ENCODE measurements around the gene RNF148. TPM values are rescaled to one million over a fixed set of nuclear protein-coding genes. Genes with fewer than 3 reads are reported as not detected.

The RNF148 gene
- total and polyA plus RNA-seq, 2 donors from 2014 or later = 0.41 to 2.2 TPM

- no peaks in the 10 kb centered on the region for H3K27me3 ChIP-seq (ENCODE audit: control insufficient read depth, insufficient read depth, low read length)
- FAIRE-seq = no peak
- H3K9me3 ChIP-seq (ENCODE audit: control insufficient read depth in 2 of 3, insufficient read depth in 1 of 3, low read length in 3 of 3) = no peaks in the 10 kb centered on the region
- peaks cover 0 to 6% (median 0%) of the 10 kb centered on the region in 3 donors for H3K4me1 ChIP-seq (ENCODE audit: control insufficient read depth in 2 of 3, insufficient read depth in 2 of 3, low read depth in 1 of 3, low read length in 3 of 3)
- intact Hi-C loops (cut with DNase I) = no loop called here
- no peak overlapping the region for H3K9ac ChIP-seq (ENCODE audit: low read length in 3 of 3)
- no peaks in the 10 kb centered on the region for H3K36me3 ChIP-seq (ENCODE audit: control insufficient read depth in 2 of 3, insufficient read depth in 3 of 3, low read length in 3 of 3)
- H3K4me3 ChIP-seq (ENCODE audit: low read length in 3 of 3) = no peak overlapping the region
- H3K27ac ChIP-seq (ENCODE audit: low read depth in 2 of 2, low read length in 2 of 2) = no peak overlapping the region
- no peak for TF ChIP-seq CTCF (IDR thresholded peaks at IDR 0.05; ENCODE audit: borderline replicate concordance, extremely low read depth, insufficient read depth)
- DNase-seq = no peak
Measured at GRCh38 chr7:122672536-122672935, 30.2 kb downstream of the RNF148 start.

GRCh38 chr7:122663733-122664132, 39.0 kb downstream of the RNF148 start:
- no peak for TF ChIP-seq CTCF (IDR thresholded peaks at IDR 0.05; ENCODE audit: borderline replicate concordance, extremely low read depth, insufficient read depth)
- H3K27me3 ChIP-seq (ENCODE audit: control insufficient read depth, insufficient read depth, low read length) = no peaks in the 10 kb centered on the region
- H3K4me3 ChIP-seq (ENCODE audit: low read length in 3 of 3) = no peak overlapping the region
- no peaks in the 10 kb centered on the region for H3K4me1 ChIP-seq (ENCODE audit: control insufficient read depth in 2 of 3, insufficient read depth in 2 of 3, low read depth in 1 of 3, low read length in 3 of 3)
- H3K9me3 ChIP-seq (ENCODE audit: control insufficient read depth in 2 of 3, insufficient read depth in 1 of 3, low read length in 3 of 3) = no peaks in the 10 kb centered on the region
- intact Hi-C loops (cut with DNase I) = no loop called here
- FAIRE-seq (no peak), DNase-seq (no peak)
- no peaks in the 10 kb centered on the region for H3K36me3 ChIP-seq (ENCODE audit: control insufficient read depth in 2 of 3, insufficient read depth in 3 of 3, low read length in 3 of 3)
- no peak overlapping the region for H3K27ac ChIP-seq (ENCODE audit: low read depth in 2 of 2, low read length in 2 of 2)
- no peak overlapping the region for H3K9ac ChIP-seq (ENCODE audit: low read length in 3 of 3)

- Histone ChIP-seq H3K9me3 (ENCODE audit: control insufficient read depth in 2 of 3, insufficient read depth in 1 of 3, low read length in 3 of 3) (no peaks in the 10 kb centered on the region), H3K4me1 (ENCODE audit: control insufficient read depth in 2 of 3, insufficient read depth in 2 of 3, low read depth in 1 of 3, low read length in 3 of 3) (no peaks in the 10 kb centered on the region), H3K27me3 (ENCODE audit: control insufficient read depth, insufficient read depth, low read length) (no peaks in the 10 kb centered on the region), H3K4me3 (ENCODE audit: low read length in 3 of 3) (no peak overlapping the region), H3K27ac (ENCODE audit: low read depth in 2 of 2, low read length in 2 of 2) (no peak overlapping the region), H3K36me3 (ENCODE audit: control insufficient read depth in 2 of 3, insufficient read depth in 3 of 3, low read length in 3 of 3) (no peaks in the 10 kb centered on the region), H3K9ac (ENCODE audit: low read length in 3 of 3) (no peak overlapping the region)
- no peak for FAIRE-seq
- no peak for DNase-seq
- intact Hi-C loops (cut with DNase I) = no loop called here
- TF ChIP-seq CTCF (IDR thresholded peaks at IDR 0.05; ENCODE audit: borderline replicate concordance, extremely low read depth, insufficient read depth) = no peak
Measured at GRCh38 chr7:122658856-122659255, 43.9 kb downstream of the RNF148 start.

- Histone ChIP-seq H3K9me3 (ENCODE audit: control insufficient read depth in 2 of 3, insufficient read depth in 1 of 3, low read length in 3 of 3) (no peaks in the 10 kb centered on the region), H3K4me3 (ENCODE audit: low read length in 3 of 3) (no peak overlapping the region), H3K9ac (ENCODE audit: low read length in 3 of 3) (no peak overlapping the region), H3K4me1 (ENCODE audit: control insufficient read depth in 2 of 3, insufficient read depth in 2 of 3, low read depth in 1 of 3, low read length in 3 of 3) (no peaks in the 10 kb centered on the region), H3K27ac (ENCODE audit: low read depth in 2 of 2, low read length in 2 of 2) (no peak overlapping the region), H3K36me3 (ENCODE audit: control insufficient read depth in 2 of 3, insufficient read depth in 3 of 3, low read length in 3 of 3) (no peaks in the 10 kb centered on the region), H3K27me3 (ENCODE audit: control insufficient read depth, insufficient read depth, low read length) (no peaks in the 10 kb centered on the region)
- FAIRE-seq (no peak), DNase-seq (no peak)
- no peak for TF ChIP-seq CTCF (IDR thresholded peaks at IDR 0.05; ENCODE audit: borderline replicate concordance, extremely low read depth, insufficient read depth)
- intact Hi-C loops (cut with DNase I) = no loop called here
Measured at GRCh38 chr7:122653685-122654084, 49.0 kb downstream of the RNF148 start.
